ENCODE measurements around the gene UROC1. TPM values are rescaled to one million over a fixed set of nuclear protein-coding genes. Genes with fewer than 3 reads are reported as not detected.

Gene UROC1
- total and polyA plus RNA-seq, 4 donors = 0.01 to 0.21 (median 0.08) TPM

- no peak for TF ChIP-seq CTCF (IDR thresholded peaks at IDR 0.05; ENCODE audit: control extremely low read depth, extremely low read depth)
- no peak overlapping the region for H3K27ac ChIP-seq (ENCODE audit: low read depth in 1 of 2, low read length in 1 of 2)
- H3K4me3 ChIP-seq = no peak overlapping the region
- no peaks in the 10 kb centered on the region for H3K36me3 ChIP-seq (ENCODE audit: control insufficient read depth in 4 of 4, insufficient read depth in 4 of 4, low read length in 4 of 4)
- WGBS, 2 donors = 96 to 97% methylated on average over 11 of the region's 11 CpGs
- peaks cover 0 to 4% (median 0%) of the 10 kb centered on the region in 3 donors for H3K27me3 ChIP-seq (ENCODE audit: control insufficient read depth in 3 of 3, insufficient read depth in 3 of 3, low read length in 2 of 3)
- H3K4me1 ChIP-seq (ENCODE audit: control insufficient read depth in 5 of 5, insufficient read depth in 5 of 5, low read length in 5 of 5) = no peaks in the 10 kb centered on the region
- DNase-seq (peak in 1 of 3 donors; percentile 10), ATAC-seq (ENCODE audit: insufficient read depth, low FRiP score) (no peak)
- H3K9me3 ChIP-seq (ENCODE audit: control insufficient read depth in 4 of 4, insufficient read depth in 3 of 4, low read length in 3 of 4) = peaks cover 0 to 3% (median 0%) of the 10 kb centered on the region in 4 donors
- H3K9ac ChIP-seq (ENCODE audit: insufficient read depth in 1 of 2, low read length in 2 of 2) = no peak overlapping the region
Measured at GRCh38 chr3:126550488-126551051, 33.0 kb upstream of the UROC1 start.

DNA sequence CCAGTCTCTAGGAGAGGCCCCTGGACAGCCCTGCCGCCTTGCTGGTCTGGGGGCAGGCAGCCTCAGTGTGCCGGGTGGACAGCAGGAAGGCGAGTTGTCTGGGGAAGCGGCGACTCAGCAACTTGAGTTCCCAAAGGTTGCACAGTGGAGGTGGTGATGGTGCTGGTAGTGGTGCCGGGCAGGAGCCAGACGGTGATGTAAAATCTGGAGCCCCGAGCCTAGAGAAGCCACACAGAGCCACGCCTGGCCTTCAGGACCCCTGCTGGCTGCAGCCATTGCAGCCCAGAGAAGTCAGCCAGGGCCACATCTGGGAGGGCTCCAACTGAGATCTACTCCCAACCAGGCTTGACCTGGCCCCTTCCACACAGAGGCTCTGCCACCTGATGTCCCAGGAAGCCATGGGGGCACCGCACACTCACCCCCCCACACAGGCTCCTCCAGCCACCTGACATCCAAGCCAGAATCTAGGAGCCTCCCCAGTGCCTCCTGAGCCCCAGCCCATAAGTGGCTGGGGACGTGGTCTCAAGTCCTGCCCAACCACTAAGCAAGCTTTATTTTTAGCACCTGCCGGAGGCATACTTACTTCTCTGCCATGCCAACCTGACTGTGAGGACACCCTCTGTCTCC is 32.4 kb upstream of the UROC1 start:
- Histone ChIP-seq H3K4me1 (ENCODE audit: control insufficient read depth in 5 of 5, insufficient read depth in 5 of 5, low read length in 5 of 5) (no peaks in the 10 kb centered on the region), H3K27ac (ENCODE audit: low read depth in 1 of 2, low read length in 1 of 2) (no peak overlapping the region), H3K4me3 (no peak overlapping the region), H3K27me3 (ENCODE audit: control insufficient read depth in 3 of 3, insufficient read depth in 3 of 3, low read length in 2 of 3) (peaks cover 0 to 4% (median 0%) of the 10 kb centered on the region in 3 donors), H3K9me3 (ENCODE audit: control insufficient read depth in 4 of 4, insufficient read depth in 3 of 4, low read length in 3 of 4) (peaks cover 0 to 3% (median 0%) of the 10 kb centered on the region in 4 donors), H3K36me3 (ENCODE audit: control insufficient read depth in 4 of 4, insufficient read depth in 4 of 4, low read length in 4 of 4) (no peaks in the 10 kb centered on the region), H3K9ac (ENCODE audit: insufficient read depth in 1 of 2, low read length in 2 of 2) (no peak overlapping the region)
- DNase-seq (peak in 1 of 3 donors; percentile 5), ATAC-seq (ENCODE audit: insufficient read depth, low FRiP score) (no peak)
- 74 to 82% methylated on average over 11 to 12 of the region's 12 CpGs for WGBS, 2 donors
- TF ChIP-seq CTCF (IDR thresholded peaks at IDR 0.05; ENCODE audit: control extremely low read depth, extremely low read depth) = no peak

- 54 to 59% methylated on average over 9 of the region's 9 CpGs for WGBS, 2 donors
- no peak for TF ChIP-seq CTCF (IDR thresholded peaks at IDR 0.05; ENCODE audit: control extremely low read depth, extremely low read depth)
- Histone ChIP-seq H3K9ac (ENCODE audit: insufficient read depth in 1 of 2, low read length in 2 of 2) (no peak overlapping the region), H3K4me3 (no peak overlapping the region), H3K9me3 (ENCODE audit: control insufficient read depth in 4 of 4, insufficient read depth in 3 of 4, low read length in 3 of 4) (peaks cover 0 to 4% (median 0%) of the 10 kb centered on the region in 4 donors), H3K27ac (ENCODE audit: low read depth in 1 of 2, low read length in 1 of 2) (no peak overlapping the region), H3K36me3 (ENCODE audit: control insufficient read depth in 4 of 4, insufficient read depth in 4 of 4, low read length in 4 of 4) (no peaks in the 10 kb centered on the region), H3K4me1 (ENCODE audit: control insufficient read depth in 5 of 5, insufficient read depth in 5 of 5, low read length in 5 of 5) (no peaks in the 10 kb centered on the region), H3K27me3 (ENCODE audit: control insufficient read depth in 3 of 3, insufficient read depth in 3 of 3, low read length in 2 of 3) (peaks cover 0 to 4% (median 0%) of the 10 kb centered on the region in 3 donors)
- no peak for ATAC-seq (ENCODE audit: insufficient read depth, low FRiP score)
- peak in 1 of 3 donors; percentile 4 for DNase-seq
Measured at GRCh38 chr3:126548556-126549466, 31.2 kb upstream of the UROC1 start.
